Natural killer cell (primary cell): ENCODE data around the gene HIVEP3. TPM values are rescaled to one million over a fixed set of nuclear protein-coding genes. Genes with fewer than 3 reads are reported as not detected.
A peak's percentile ranks its signal among the peaks of the same experiment; 100 is the strongest.

Experiments
- ATAC-seq, 3 donors: fragments of 150-1000 bp in 2 of 3; fragments of 200-7000 bp in 1 of 3; cut with Tn5 transposase; 1 replicate in 1 of 3; 2 replicates in 2 of 3; pipeline ENCODE4 v1.10.0; 2021; ENCODE audit warnings: mild to moderate bottlenecking in 2 of 3, moderate library complexity in 2 of 3
- DNase-seq, 2 donors: peaks; one replicate each; pipeline versions ENCODE4 v3.0.0 to v3.0.0-alpha.2; 2013 to 2021; ENCODE audit warnings: mixed read lengths in 1 of 2
- H3K27ac ChIP-seq: one replicate; pipeline ENCODE4 v1.5.1; 2013; ENCODE audit warnings: mild to moderate bottlenecking, low read length
- H3K27me3 ChIP-seq: one replicate; pipeline ENCODE4 v1.6.1; 2013; ENCODE audit warnings: low read length; ENCODE audit not compliant: control insufficient read depth, insufficient read depth
- H3K36me3 ChIP-seq: one replicate; pipeline ENCODE4 v1.6.1; 2013; ENCODE audit warnings: low read length; ENCODE audit not compliant: control insufficient read depth, insufficient read depth
- H3K4me1 ChIP-seq: one replicate; pipeline ENCODE4 v1.6.1; 2013; ENCODE audit warnings: low read length; ENCODE audit not compliant: control insufficient read depth, insufficient read depth
- H3K4me3 ChIP-seq: one replicate; pipeline ENCODE4 v1.5.1; 2013; ENCODE audit warnings: low read length
- H3K9me3 ChIP-seq: one replicate; pipeline ENCODE4 v1.6.1; 2013; ENCODE audit warnings: low read length; ENCODE audit not compliant: control insufficient read depth, insufficient read depth
- H3K27ac Mint-ChIP-seq, 2 donors: one replicate each; pipeline ENCODE4 v1.8.0; 2022; ENCODE audit warnings: mild to moderate bottlenecking in 2 of 2, mixed read lengths in 2 of 2, moderate library complexity in 1 of 2
- H3K27me3 Mint-ChIP-seq, 2 donors: one replicate each; pipeline ENCODE4 v1.8.0; 2022; ENCODE audit warnings: low read depth in 2 of 2, mixed read lengths in 2 of 2
- H3K36me3 Mint-ChIP-seq: one replicate; pipeline ENCODE4 v1.8.0; 2022; ENCODE audit warnings: mixed read lengths
- H3K4me1 Mint-ChIP-seq, 2 donors: one replicate each; pipeline ENCODE4 v1.8.0; 2022; ENCODE audit warnings: mixed read lengths in 2 of 2
- H3K4me3 Mint-ChIP-seq: one replicate; pipeline ENCODE4 v1.8.0; 2022; ENCODE audit warnings: mild to moderate bottlenecking, moderate library complexity, mixed read lengths
- H3K9me3 Mint-ChIP-seq, 2 donors: one replicate each; pipeline ENCODE4 v1.8.0; 2022; ENCODE audit warnings: mixed read lengths in 2 of 2
- CTCF ChIP-seq: fragments of 200-600 bp; IDR thresholded peaks from one replicate; pipeline ENCODE4 v1.8.0; 2022; ENCODE audit warnings: antibody characterized with exemption
- WGBS: methylation state at CpG from one replicate; pipeline ENCODE4 v1.1.7; 2013; ENCODE audit warnings: missing lambda C conversion rate; ENCODE audit not compliant: insufficient coverage; 5-methylcytosine and 5-hydroxymethylcytosine counted together
- intact Hi-C: fragments of 100-400 bp; cut with micrococcal nuclease; formaldehyde crosslinking; loops from one replicate; pipeline ENCODE4 v1.14.2; 2022
- total RNA-seq, 4 donors: library from RNA; stranded (reverse); fragments of 120-200 nt in 1 of 4; gene quantifications; one replicate each; pipeline versions ENCODE4 v1.2.3 to v1.2.4, GENCODE V29; 2013 to 2022

HIVEP3 gene
- total RNA-seq, 3 donors from 2014 or later (not counting 1 experiment from before 2014, with no cell fraction given), result 26.2 to 35.2 (median 29.8) TPM

GRCh38 chr1:41731516-41732030, 187.1 kb downstream of the HIVEP3 start:
- Mint-ChIP-seq H3K9me3 (no peaks in the 10 kb centered on the region), H3K36me3 (no peaks in the 10 kb centered on the region), H3K27ac (peak overlapping the region in 1 of 2 donors; percentile 31), H3K27me3 (no peaks in the 10 kb centered on the region), H3K4me1 (peaks cover 69 to 80% of the 10 kb centered on the region in 2 donors), H3K4me3 (no peak overlapping the region)
- ATAC-seq (no peak), DNase-seq (no peak)
- no peaks in the 10 kb centered on the region for H3K9me3 ChIP-seq
- peaks cover 59% of the 10 kb centered on the region for H3K4me1 ChIP-seq
- H3K27ac ChIP-seq, result no peak overlapping the region
- intact Hi-C loops, result no loop called here
- H3K36me3 ChIP-seq, result no peaks in the 10 kb centered on the region
- TF ChIP-seq CTCF, result no peak
- H3K27me3 ChIP-seq, result no peaks in the 10 kb centered on the region
- no peak overlapping the region for H3K4me3 ChIP-seq
- WGBS, result 98% methylated on average over 2 of the region's 2 CpGs

GRCh38 chr1:41730806-41731205, 187.9 kb downstream of the HIVEP3 start:
- Histone ChIP-seq H3K36me3 (no peaks in the 10 kb centered on the region), H3K4me3 (no peak overlapping the region), H3K27me3 (no peaks in the 10 kb centered on the region), H3K4me1 (peaks cover 64% of the 10 kb centered on the region), H3K9me3 (no peaks in the 10 kb centered on the region), H3K27ac (no peak overlapping the region)
- Mint-ChIP-seq H3K27me3 (no peaks in the 10 kb centered on the region), H3K4me3 (no peak overlapping the region), H3K27ac (no peak overlapping the region), H3K4me1 (peaks cover 74 to 84% of the 10 kb centered on the region in 2 donors), H3K9me3 (no peaks in the 10 kb centered on the region), H3K36me3 (no peaks in the 10 kb centered on the region)
- no peak for DNase-seq
- no peak for TF ChIP-seq CTCF
- 86% methylated on average over 4 of the region's 4 CpGs for WGBS
- no peak for ATAC-seq
- intact Hi-C loops, result no loop called here

GRCh38 chr1:41728403-41729202, 190.1 kb downstream of the HIVEP3 start:
- Histone ChIP-seq H3K27ac (peak overlapping the region; percentile 90), H3K4me1 (peaks cover 61% of the 10 kb centered on the region), H3K27me3 (no peaks in the 10 kb centered on the region), H3K36me3 (no peaks in the 10 kb centered on the region), H3K9me3 (no peaks in the 10 kb centered on the region), H3K4me3 (no peak overlapping the region)
- intact Hi-C loops, result loop anchor here (1.0 to 5.0 kb wide), 6 partner anchors 11 to 307 kb away; no protein-coding TSS in a partner anchor
- ATAC-seq (peak; percentile 82 to 92 (median 90)), DNase-seq (peak; percentile 77 to 80)
- Mint-ChIP-seq H3K27me3 (no peaks in the 10 kb centered on the region), H3K4me3 (peak overlapping the region; percentile 92), H3K36me3 (no peaks in the 10 kb centered on the region), H3K9me3 (no peaks in the 10 kb centered on the region), H3K27ac (peak overlapping the region; percentile 88 to 93), H3K4me1 (peaks cover 56 to 70% of the 10 kb centered on the region in 2 donors)
- no peak for TF ChIP-seq CTCF
- WGBS, result 24% methylated on average over 12 of the region's 12 CpGs
